H9 (cell line): ENCODE results near the gene CAMTA1. TPM values are rescaled to one million over a fixed set of nuclear protein-coding genes. Genes with fewer than 3 reads are reported as not detected.

Source experiments
- DNase-seq: peaks from one replicate; pipeline ENCODE4 v3.0.0-alpha.2; 2017
- H2AFZ ChIP-seq: one replicate; pipeline ENCODE4 v1.6.1; 2013; ENCODE audit warnings: mild to moderate bottlenecking, low read length, control low read depth, moderate library complexity
- H2AK5ac ChIP-seq: 2 replicates; pipeline ENCODE4 v1.6.1; 2013; ENCODE audit warnings: low read length, control low read depth, mixed read lengths; ENCODE audit not compliant: insufficient read length
- H2BK120ac ChIP-seq: one replicate; pipeline ENCODE4 v1.6.1; 2013; ENCODE audit warnings: low read depth, mild to moderate bottlenecking, low read length, control low read depth, inconsistent platforms; ENCODE audit not compliant: poor library complexity, severe bottlenecking
- H2BK12ac ChIP-seq: 2 replicates; pipeline ENCODE4 v1.6.1; 2013; ENCODE audit warnings: low read length, control low read depth, mixed read lengths, low read depth; ENCODE audit not compliant: insufficient read length
- H2BK15ac ChIP-seq: 2 replicates; pipeline ENCODE4 v1.6.1; 2013; ENCODE audit warnings: low read depth, low read length, control low read depth
- H2BK20ac ChIP-seq: one replicate; pipeline ENCODE4 v1.6.1; 2013; ENCODE audit warnings: low read depth, mild to moderate bottlenecking, low read length, control low read depth, inconsistent platforms; ENCODE audit not compliant: poor library complexity, severe bottlenecking
- H2BK5ac ChIP-seq: 2 replicates; pipeline ENCODE4 v1.6.1; 2013; ENCODE audit warnings: low read length, control low read depth, mixed read lengths; ENCODE audit not compliant: insufficient read length
- H3K14ac ChIP-seq: 2 replicates; pipeline ENCODE4 v1.6.1; 2013; ENCODE audit warnings: low read length, control low read depth; ENCODE audit not compliant: insufficient read depth
- H3K18ac ChIP-seq: 2 replicates; pipeline ENCODE4 v1.6.1; 2013; ENCODE audit warnings: low read depth, mild to moderate bottlenecking, mixed read lengths, low read length, control low read depth; ENCODE audit not compliant: insufficient read length
- H3K23ac ChIP-seq: 2 replicates; pipeline ENCODE4 v1.6.1; 2013; ENCODE audit warnings: low read length, control low read depth, mixed read lengths, low read depth; ENCODE audit not compliant: insufficient read length
- H3K23me2 ChIP-seq: 2 replicates; pipeline ENCODE4 v1.6.1; 2013; ENCODE audit warnings: low read depth, mild to moderate bottlenecking, mixed read lengths, low read length, control low read depth; ENCODE audit not compliant: insufficient read length, poor library complexity, severe bottlenecking
- H3K27ac ChIP-seq: 2 replicates; pipeline ENCODE4 v1.5.1; 2013; ENCODE audit warnings: low read length, control low read depth, mixed read lengths, low read depth; ENCODE audit not compliant: insufficient read length
- H3K27me3 ChIP-seq: 2 replicates; pipeline ENCODE4 v1.6.1; 2013; ENCODE audit warnings: low read length, control low read depth, inconsistent platforms; ENCODE audit not compliant: insufficient read depth
- H3K4ac ChIP-seq: 2 replicates; pipeline ENCODE4 v1.6.1; 2013; ENCODE audit warnings: low read depth, mild to moderate bottlenecking, control low read depth, inconsistent platforms, low read length, moderate library complexity
- H3K4me1 ChIP-seq: 2 replicates; pipeline ENCODE4 v1.6.1; 2013; ENCODE audit warnings: low read length, control low read depth, inconsistent platforms; ENCODE audit not compliant: insufficient read depth
- H3K4me2 ChIP-seq: 2 replicates; pipeline ENCODE4 v1.6.1; 2013; ENCODE audit warnings: low read length, control low read depth, mixed read lengths; ENCODE audit not compliant: insufficient read length, insufficient read depth
- H3K56ac ChIP-seq: 2 replicates; pipeline ENCODE4 v1.6.1; 2013; ENCODE audit warnings: low read depth, mild to moderate bottlenecking, mixed read lengths, low read length, control low read depth; ENCODE audit not compliant: insufficient read length
- H3K79me1 ChIP-seq: 2 replicates; pipeline ENCODE4 v1.6.1; 2013; ENCODE audit warnings: low read depth, mild to moderate bottlenecking, moderate library complexity, low read length, control low read depth, inconsistent platforms; ENCODE audit not compliant: insufficient read depth, poor library complexity, severe bottlenecking
- H3K79me2 ChIP-seq: 2 replicates; pipeline ENCODE4 v1.6.1; 2013; ENCODE audit warnings: low read length, control low read depth, inconsistent platforms; ENCODE audit not compliant: insufficient read depth
- H3K9ac ChIP-seq: 2 replicates; pipeline ENCODE4 v1.6.1; 2013; ENCODE audit warnings: low read length, control low read depth, mixed read lengths; ENCODE audit not compliant: insufficient read length; ENCODE audit errors: extremely low read depth
- H3K9me3 ChIP-seq: one replicate; pipeline ENCODE4 v1.6.1; 2013; ENCODE audit warnings: low read depth, low read length, inconsistent platforms; ENCODE audit not compliant: control insufficient read depth
- H3T11ph ChIP-seq: one replicate; pipeline ENCODE4 v1.6.1; 2013; ENCODE audit warnings: mild to moderate bottlenecking, low read length, control low read depth, inconsistent platforms
- H4K20me1 ChIP-seq: one replicate; pipeline ENCODE4 v1.6.1; 2013; ENCODE audit not compliant: control insufficient read depth, insufficient read length, insufficient read depth
- H4K5ac ChIP-seq: 2 replicates; pipeline ENCODE4 v1.6.1; 2013; ENCODE audit warnings: low read depth, mild to moderate bottlenecking, mixed read lengths, low read length, control low read depth; ENCODE audit not compliant: insufficient read length
- H4K8ac ChIP-seq: replicated peaks from 2 replicates; pipeline ENCODE4 v1.6.1; 2013; ENCODE audit warnings: low read length, control low read depth, mixed read lengths, low read depth; ENCODE audit not compliant: insufficient read length
- H4K91ac ChIP-seq: 2 replicates; pipeline ENCODE4 v1.6.1; 2013; ENCODE audit warnings: low read depth, mild to moderate bottlenecking, moderate library complexity, mixed read lengths, low read length, control low read depth; ENCODE audit not compliant: insufficient read length
- H3K27ac Mint-ChIP-seq, 3 experiments: 2 replicates in 2 of 3; 3 replicates in 1 of 3; pipeline ENCODE4 v1.8.0; 2020 to 2021; ENCODE audit warnings: mixed read lengths in 3 of 3, mild to moderate bottlenecking in 1 of 3, moderate library complexity in 1 of 3
- H3K27me3 Mint-ChIP-seq: 2 replicates; pipeline ENCODE4 v1.8.0; 2021; ENCODE audit warnings: low read depth, mild to moderate bottlenecking, moderate library complexity, mixed read lengths
- H3K36me3 Mint-ChIP-seq, 3 experiments: 2 replicates in 2 of 3; 3 replicates in 1 of 3; pipeline ENCODE4 v1.8.0; 2020 to 2021; ENCODE audit warnings: low read depth in 3 of 3, mixed read lengths in 3 of 3; ENCODE audit not compliant: insufficient read depth in 1 of 3
- H3K4me1 Mint-ChIP-seq, 2 experiments: 2 replicates each; pipeline ENCODE4 v1.8.0; 2020; ENCODE audit warnings: mixed read lengths in 2 of 2
- H3K4me3 Mint-ChIP-seq, 2 experiments: 2 replicates in 1 of 2; 3 replicates in 1 of 2; pipeline ENCODE4 v1.8.0; 2020 to 2021; ENCODE audit warnings: mild to moderate bottlenecking in 2 of 2, mixed read lengths in 2 of 2, moderate library complexity in 1 of 2
- H3K9me3 Mint-ChIP-seq, 2 experiments: 2 replicates in 1 of 2; 3 replicates in 1 of 2; pipeline ENCODE4 v1.8.0; 2020; ENCODE audit warnings: mild to moderate bottlenecking in 2 of 2, mixed read lengths in 2 of 2, moderate library complexity in 1 of 2
- WGBS: extraction: QIAGEN DNeasy Blood & Tissue Kit; methylation state at CpG from one replicate; pipeline ENCODE4 v1.1.7; 2013; ENCODE audit warnings: missing lambda C conversion rate, low lambda C conversion rate, mixed read lengths; ENCODE audit not compliant: insufficient read length; ENCODE audit errors: extremely low coverage; 5-methylcytosine and 5-hydroxymethylcytosine counted together
- total RNA-seq: library from RNA; stranded (reverse); gene quantifications from 2 replicates; pipeline ENCODE4 v1.2.1, GENCODE V29; 2021
- TF ChIP-seq, protein P1 (sequence below): fragments of 200-600 bp; sonication (generic); conservative IDR thresholded peaks from 3 replicates; pipeline ENCODE4 v1.8.0; 2021; ENCODE audit warnings: antibody characterized with exemption, mild to moderate bottlenecking

The CAMTA1 gene
- total RNA-seq, 1 experiment from 2014 or later, result 115 TPM

GRCh38 chr1:7632176-7632575, 846.9 kb downstream of the CAMTA1 start:
- no peak overlapping the region for H2BK5ac ChIP-seq
- no peaks in the 10 kb centered on the region; a peak in 1 of 5 replicates for H3K9me3 Mint-ChIP-seq
- H4K5ac ChIP-seq, result no peak overlapping the region
- no peak overlapping the region for H3K4ac ChIP-seq
- H3K79me2 ChIP-seq, result no peaks in the 10 kb centered on the region
- H2BK120ac ChIP-seq, result no peak overlapping the region
- no CpG with 5 or more reads among the region's 16 CpGs for WGBS
- H3K79me1 ChIP-seq, result no peaks in the 10 kb centered on the region
- H2BK12ac ChIP-seq, result no peak overlapping the region
- no peak overlapping the region for H3K23ac ChIP-seq
- H3K4me2 ChIP-seq, result no peak overlapping the region
- H3K27ac ChIP-seq, result no peak overlapping the region
- no peak overlapping the region for H3K27ac Mint-ChIP-seq
- no peak overlapping the region for H3K18ac ChIP-seq
- H3K9me3 ChIP-seq, result no peaks in the 10 kb centered on the region
- H3K4me3 Mint-ChIP-seq, result no peak overlapping the region
- H3K23me2 ChIP-seq, result no peaks in the 10 kb centered on the region
- no peaks in the 10 kb centered on the region for H4K20me1 ChIP-seq
- H3T11ph ChIP-seq, result no peak overlapping the region
- TF ChIP-seq, protein P1, sequence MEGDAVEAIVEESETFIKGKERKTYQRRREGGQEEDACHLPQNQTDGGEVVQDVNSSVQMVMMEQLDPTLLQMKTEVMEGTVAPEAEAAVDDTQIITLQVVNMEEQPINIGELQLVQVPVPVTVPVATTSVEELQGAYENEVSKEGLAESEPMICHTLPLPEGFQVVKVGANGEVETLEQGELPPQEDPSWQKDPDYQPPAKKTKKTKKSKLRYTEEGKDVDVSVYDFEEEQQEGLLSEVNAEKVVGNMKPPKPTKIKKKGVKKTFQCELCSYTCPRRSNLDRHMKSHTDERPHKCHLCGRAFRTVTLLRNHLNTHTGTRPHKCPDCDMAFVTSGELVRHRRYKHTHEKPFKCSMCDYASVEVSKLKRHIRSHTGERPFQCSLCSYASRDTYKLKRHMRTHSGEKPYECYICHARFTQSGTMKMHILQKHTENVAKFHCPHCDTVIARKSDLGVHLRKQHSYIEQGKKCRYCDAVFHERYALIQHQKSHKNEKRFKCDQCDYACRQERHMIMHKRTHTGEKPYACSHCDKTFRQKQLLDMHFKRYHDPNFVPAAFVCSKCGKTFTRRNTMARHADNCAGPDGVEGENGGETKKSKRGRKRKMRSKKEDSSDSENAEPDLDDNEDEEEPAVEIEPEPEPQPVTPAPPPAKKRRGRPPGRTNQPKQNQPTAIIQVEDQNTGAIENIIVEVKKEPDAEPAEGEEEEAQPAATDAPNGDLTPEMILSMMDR, result no peak
- no peaks in the 10 kb centered on the region for H3K4me1 ChIP-seq
- H3K27me3 Mint-ChIP-seq, result peaks cover 4% of the 10 kb centered on the region
- no peak overlapping the region for H2BK20ac ChIP-seq
- no peaks in the 10 kb centered on the region for H3K27me3 ChIP-seq
- H3K4me1 Mint-ChIP-seq, result peaks cover 8 to 16% of the 10 kb centered on the region in 2 experiments
- H2AK5ac ChIP-seq, result no peak overlapping the region
- H4K8ac ChIP-seq, result no peak overlapping the region
- H2BK15ac ChIP-seq, result no peak overlapping the region
- no peak overlapping the region for H3K14ac ChIP-seq
- no peak overlapping the region for H2AFZ ChIP-seq
- no peaks in the 10 kb centered on the region for H3K36me3 Mint-ChIP-seq
- no peak overlapping the region for H4K91ac ChIP-seq
- H3K9ac ChIP-seq, result no peak overlapping the region
- DNase-seq, result no peak
- H3K56ac ChIP-seq, result no peak overlapping the region
